GM18868 (cell line): ENCODE data around the gene HES1.
A peak's percentile ranks its signal among the peaks of the same experiment; 100 is the strongest.
"Not testable (repeated sequence)": the region's sequence is repeated elsewhere in the genome, so short reads cannot be mapped to it uniquely, and the experiment has no call there.

Experiments
- ATAC-seq: cut with Tn5 transposase; IDR thresholded peaks from one replicate; pipeline ENCODE4 v1.9.1; 2021; ENCODE audit warnings: mild to moderate bottlenecking, moderate library complexity; ENCODE audit not compliant: unreplicated experiment

Gene HES1

GRCh38 chr3:194139814-194140391 lies 4.0 kb downstream of the HES1 start:
- no peak for ATAC-seq

GRCh38 chr3:194140520-194141414 lies 4.8 kb downstream of the HES1 start:
- ATAC-seq, result no peak

DNA sequence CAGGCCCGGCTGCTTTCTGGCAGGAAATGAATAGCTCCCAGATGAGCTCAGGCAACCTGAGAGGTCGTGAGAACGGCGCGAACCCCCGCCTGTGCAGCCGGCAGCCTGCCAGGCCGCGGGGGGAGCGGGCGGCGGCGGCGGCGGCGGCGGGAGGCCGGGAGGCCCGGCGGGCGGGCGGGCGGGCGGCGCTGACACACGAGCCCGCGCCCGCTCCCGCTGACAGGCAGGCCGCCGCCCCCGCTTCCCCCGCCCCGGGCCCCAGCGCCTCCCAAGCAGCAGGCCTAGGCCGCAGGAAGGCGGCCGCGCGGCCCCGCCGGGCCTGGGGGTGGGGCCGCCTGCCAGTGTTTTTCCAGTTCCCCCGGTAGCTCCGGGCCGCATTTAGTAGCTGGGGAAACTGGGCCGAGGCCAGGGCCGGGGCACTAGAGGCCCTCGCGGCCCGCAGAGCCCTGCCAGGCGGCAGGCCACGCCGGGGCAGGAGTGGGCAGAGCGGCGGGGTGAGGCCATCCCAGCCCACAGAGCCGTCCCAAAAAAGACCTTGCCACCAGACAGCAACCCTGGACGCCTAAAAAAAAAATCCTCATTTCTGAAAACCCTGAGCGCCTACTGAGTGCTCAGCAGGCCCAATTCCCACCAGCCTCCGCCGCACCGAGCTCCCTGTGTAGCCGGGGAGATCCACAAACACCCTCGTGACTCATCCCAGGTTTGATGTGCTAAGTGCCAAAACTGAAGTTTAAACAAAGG lies 5.6 kb downstream of the HES1 start:
- ATAC-seq, result peak; percentile 45

- no peak for ATAC-seq
These were observed 6.4 kb downstream of the HES1 start for GRCh38 chr3:194142156-194142910.

GRCh38 chr3:194145702-194146101 lies 9.8 kb downstream of the HES1 start:
- no peak for ATAC-seq

- no peak for ATAC-seq
These were observed 11.7 kb downstream of the HES1 start for GRCh38 chr3:194147679-194148078.

- ATAC-seq, result no peak
These were observed 12.4 kb downstream of the HES1 start for GRCh38 chr3:194148383-194148782.

DNA sequence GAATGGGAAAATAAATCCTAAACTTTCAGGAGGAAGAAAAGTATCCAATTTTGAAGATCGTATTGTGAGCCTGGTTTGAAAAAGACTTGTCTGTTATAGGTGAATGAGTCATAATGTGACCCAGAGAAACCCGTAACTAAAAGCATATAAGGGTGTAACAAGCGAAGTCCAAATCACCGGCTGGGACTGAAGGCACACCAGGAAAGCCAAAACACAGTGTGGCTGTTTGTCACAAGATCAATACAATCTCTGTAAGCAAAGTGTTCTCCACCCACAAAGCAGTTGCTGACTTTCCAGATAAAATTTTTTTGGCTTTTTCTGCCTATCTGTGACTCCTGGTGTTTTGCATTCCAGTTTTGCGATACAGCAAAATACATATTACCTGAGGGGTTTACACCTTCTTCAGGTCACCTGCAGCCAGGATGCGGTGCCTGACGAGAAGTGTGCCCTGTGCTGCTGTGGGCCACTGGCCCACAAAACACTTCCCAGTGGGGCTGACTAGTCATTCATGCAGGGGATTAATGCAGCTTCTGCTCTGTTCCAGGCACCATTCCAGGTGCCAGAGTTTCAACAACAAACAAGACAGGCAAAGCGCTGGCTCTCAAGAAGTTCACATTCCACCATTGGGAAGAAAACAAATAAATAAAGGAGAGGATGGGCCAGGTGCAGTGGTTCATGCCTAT lies 14.4 kb downstream of the HES1 start:
- ATAC-seq, result no peak

- ATAC-seq, result not testable (repeated sequence)
These were observed 15.0 kb downstream of the HES1 start for GRCh38 chr3:194150935-194151302.

GRCh38 chr3:194154346-194154745 lies 18.4 kb downstream of the HES1 start:
- no peak for ATAC-seq

- no peak for ATAC-seq
These were observed 20.1 kb downstream of the HES1 start for GRCh38 chr3:194156095-194156494.

GRCh38 chr3:194158942-194159439 lies 23.0 kb downstream of the HES1 start:
- no peak for ATAC-seq

- ATAC-seq, result no peak
These were observed 24.2 kb downstream of the HES1 start for GRCh38 chr3:194160158-194160557.

GRCh38 chr3:194161131-194162045 lies 25.4 kb downstream of the HES1 start:
- no peak for ATAC-seq

DNA sequence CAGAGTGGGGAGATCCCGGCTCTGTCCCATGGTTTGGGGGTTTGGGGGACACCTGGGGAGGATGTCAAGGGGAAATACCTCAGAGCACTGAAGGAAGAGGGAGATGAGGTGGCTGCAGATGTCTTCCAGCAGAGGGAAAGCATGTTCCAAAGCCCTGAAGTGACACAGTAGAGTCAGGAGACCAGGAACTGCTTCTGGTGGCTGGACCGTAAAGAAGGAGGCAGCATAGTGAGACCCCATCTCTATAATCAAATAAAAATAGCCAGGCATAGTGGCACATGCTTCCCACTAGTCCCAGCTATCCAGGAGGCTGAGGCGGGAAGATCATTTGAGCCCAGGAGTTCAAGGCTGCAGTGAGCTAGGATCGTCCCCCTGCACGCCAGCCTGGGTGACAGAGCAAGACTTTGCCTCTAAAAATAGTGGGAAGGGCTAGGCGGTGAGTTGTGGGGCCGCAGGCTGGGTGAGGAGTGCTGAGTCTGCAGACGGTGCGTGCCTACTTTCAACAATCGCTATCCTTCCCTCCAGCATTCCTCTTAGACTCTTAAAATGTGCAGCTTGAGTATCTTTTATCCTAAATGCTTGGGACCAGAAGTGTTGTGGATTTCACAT lies 26.2 kb downstream of the HES1 start:
- ATAC-seq, result no peak

DNA sequence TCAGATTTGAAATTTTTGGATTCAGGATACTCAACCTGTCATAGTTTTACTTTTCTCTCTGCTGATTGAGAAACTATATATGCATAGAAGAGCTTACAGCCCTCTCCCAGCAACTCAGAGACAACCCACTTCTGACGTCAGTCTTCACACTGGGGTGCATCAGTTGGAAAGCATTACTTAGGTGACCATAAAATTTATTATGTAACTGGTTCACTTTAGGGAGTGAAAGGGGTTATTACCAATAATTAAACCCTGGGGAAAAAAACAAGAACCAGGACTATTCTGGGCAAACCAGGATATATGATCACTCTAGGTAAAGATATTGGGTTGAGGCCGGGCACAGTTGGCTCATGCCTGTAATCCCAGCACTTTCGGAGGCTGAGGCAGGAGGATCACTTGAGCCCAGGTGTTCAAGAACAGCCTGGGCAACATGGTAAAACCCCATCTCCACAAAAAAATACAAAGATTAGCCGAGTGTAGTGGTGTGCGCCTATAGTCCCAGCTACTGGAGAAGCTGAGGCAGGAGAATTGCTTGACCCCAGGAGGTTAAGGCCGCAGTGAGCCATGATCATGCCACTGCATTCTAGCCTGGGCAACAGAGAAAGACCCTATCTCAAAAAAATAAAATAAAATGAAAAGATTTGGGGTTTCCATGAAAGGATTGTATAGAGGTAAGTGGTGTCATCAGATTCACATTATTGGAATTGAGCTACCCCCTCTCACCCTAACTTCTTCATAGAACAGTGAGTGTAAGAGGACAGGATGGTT lies 27.1 kb downstream of the HES1 start:
- no peak for ATAC-seq

DNA sequence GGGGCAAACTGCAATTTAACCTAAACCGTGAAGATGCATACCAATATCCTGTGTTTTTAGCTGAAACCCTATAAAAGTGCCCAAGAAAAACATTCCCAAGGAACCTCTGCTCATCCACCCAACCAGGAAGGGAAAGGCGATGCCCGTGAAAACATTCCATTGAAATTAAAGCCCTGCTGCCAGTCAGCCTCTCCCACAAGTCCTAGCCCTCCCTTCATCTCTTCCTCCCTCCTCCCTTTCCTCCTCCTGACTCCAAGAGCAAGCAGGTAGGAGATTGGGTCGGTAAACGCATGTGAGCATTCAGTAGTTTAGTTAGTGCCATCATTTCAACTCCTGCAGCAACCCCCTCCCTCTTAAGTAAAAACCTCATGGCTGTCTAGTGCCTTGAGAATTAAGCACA lies 27.7 kb downstream of the HES1 start:
- ATAC-seq, result no peak

DNA sequence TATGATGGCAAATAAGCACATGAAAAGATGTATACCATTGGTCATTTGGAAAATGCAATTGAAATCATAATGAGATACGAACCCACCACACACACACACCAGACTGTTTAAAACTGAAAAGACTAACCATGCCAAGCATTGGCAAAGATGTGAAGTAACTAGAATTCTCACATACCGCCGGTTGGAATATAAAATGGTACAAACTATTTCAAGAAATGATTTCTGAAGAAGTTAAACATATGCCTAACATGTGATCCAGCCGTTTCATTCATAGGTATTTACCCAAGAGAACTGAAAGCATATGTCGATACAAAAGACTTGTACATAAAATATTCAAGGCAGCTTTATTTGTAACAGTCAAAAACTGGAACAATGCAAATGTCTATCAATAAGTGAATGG lies 28.9 kb downstream of the HES1 start:
- no peak for ATAC-seq
